Neural crest cell (in vitro differentiated cells): ENCODE results near the gene CNTN4. TPM values are rescaled to one million over a fixed set of nuclear protein-coding genes. Genes with fewer than 3 reads are reported as not detected.

Experiments
- DNase-seq: peaks from one replicate; pipeline ENCODE4 v3.0.0; 2021; ENCODE audit warnings: low read depth, mixed read lengths, low spot score
- H3K27ac Mint-ChIP-seq: one replicate; pipeline ENCODE4 v1.8.0; 2021; ENCODE audit warnings: mild to moderate bottlenecking, mixed read lengths; ENCODE audit not compliant: unreplicated experiment
- H3K27me3 Mint-ChIP-seq: 2 replicates; pipeline ENCODE4 v1.8.0; 2021; ENCODE audit warnings: low read depth, mild to moderate bottlenecking, mixed read lengths
- H3K36me3 Mint-ChIP-seq: 2 replicates; pipeline ENCODE4 v1.8.0; 2021; ENCODE audit warnings: low read depth, mild to moderate bottlenecking, mixed read lengths
- H3K4me1 Mint-ChIP-seq: 2 replicates; pipeline ENCODE4 v1.8.0; 2021; ENCODE audit warnings: mixed read lengths
- H3K4me3 Mint-ChIP-seq: one replicate; pipeline ENCODE4 v1.8.0; 2021; ENCODE audit warnings: mild to moderate bottlenecking, mixed read lengths
- H3K9me3 Mint-ChIP-seq: 2 replicates; pipeline ENCODE4 v1.8.0; 2021; ENCODE audit warnings: mixed read lengths
- total RNA-seq: library from RNA; stranded (reverse); gene quantifications from 2 replicates; pipeline ENCODE4 v1.2.1, GENCODE V29; 2021
- TF ChIP-seq, protein P1 (sequence below): fragments of 200-600 bp; sonication (generic); conservative IDR thresholded peaks from 2 replicates; pipeline ENCODE4 v1.5.0; 2021; ENCODE audit warnings: antibody characterized with exemption, mild to moderate bottlenecking

CNTN4 gene
- total RNA-seq, 1 donor from 2014 or later, result 2.9 TPM

DNA sequence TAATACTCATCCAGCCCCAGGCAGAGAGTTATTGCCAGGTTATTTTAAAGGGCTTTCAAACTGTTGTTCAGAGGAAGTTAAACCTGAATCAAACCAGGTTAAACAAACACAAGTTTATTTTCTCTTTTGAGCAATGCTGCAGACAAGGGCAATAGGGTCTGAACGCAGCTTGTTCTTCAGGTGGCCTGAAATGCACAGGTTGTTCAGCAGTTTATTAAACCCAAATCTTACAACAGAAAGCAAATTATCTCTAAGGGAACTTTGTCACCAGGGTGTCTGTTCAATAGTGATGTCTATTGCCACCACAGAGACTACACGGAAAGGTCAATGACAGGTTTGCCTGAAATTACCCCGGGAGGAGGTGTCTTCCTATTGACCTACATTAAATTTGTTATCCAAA is 877.5 kb downstream of the CNTN4 start:
- DNase-seq, result no peak
- Mint-ChIP-seq H3K4me1 (peaks cover 5% of the 10 kb centered on the region), H3K4me3 (no peak overlapping the region), H3K9me3 (no peaks in the 10 kb centered on the region), H3K27ac (no peak overlapping the region), H3K27me3 (no peaks in the 10 kb centered on the region), H3K36me3 (no peaks in the 10 kb centered on the region)
- TF ChIP-seq, protein P1, sequence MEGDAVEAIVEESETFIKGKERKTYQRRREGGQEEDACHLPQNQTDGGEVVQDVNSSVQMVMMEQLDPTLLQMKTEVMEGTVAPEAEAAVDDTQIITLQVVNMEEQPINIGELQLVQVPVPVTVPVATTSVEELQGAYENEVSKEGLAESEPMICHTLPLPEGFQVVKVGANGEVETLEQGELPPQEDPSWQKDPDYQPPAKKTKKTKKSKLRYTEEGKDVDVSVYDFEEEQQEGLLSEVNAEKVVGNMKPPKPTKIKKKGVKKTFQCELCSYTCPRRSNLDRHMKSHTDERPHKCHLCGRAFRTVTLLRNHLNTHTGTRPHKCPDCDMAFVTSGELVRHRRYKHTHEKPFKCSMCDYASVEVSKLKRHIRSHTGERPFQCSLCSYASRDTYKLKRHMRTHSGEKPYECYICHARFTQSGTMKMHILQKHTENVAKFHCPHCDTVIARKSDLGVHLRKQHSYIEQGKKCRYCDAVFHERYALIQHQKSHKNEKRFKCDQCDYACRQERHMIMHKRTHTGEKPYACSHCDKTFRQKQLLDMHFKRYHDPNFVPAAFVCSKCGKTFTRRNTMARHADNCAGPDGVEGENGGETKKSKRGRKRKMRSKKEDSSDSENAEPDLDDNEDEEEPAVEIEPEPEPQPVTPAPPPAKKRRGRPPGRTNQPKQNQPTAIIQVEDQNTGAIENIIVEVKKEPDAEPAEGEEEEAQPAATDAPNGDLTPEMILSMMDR, result no peak

DNA sequence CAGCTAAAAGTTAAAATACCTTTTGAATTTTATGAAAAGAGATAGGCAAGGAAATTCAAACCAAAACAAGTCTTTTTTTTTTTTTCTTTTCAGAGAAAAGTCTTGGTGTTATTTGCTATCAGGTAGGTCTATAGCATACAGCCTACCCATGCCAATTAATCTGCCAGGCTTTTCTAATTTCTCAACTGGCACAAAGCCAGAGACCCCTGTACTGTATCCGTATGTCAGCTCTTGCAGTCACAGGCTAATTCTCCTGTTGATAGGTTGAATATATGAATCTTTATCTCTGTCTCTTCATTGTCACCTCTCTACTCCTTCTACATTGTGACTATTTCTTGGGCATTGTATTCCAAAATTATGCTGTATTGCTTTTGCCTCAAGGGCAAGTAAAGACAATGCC is 878.1 kb downstream of the CNTN4 start:
- Mint-ChIP-seq H3K36me3 (no peaks in the 10 kb centered on the region), H3K27me3 (no peaks in the 10 kb centered on the region), H3K4me3 (no peak overlapping the region), H3K27ac (no peak overlapping the region), H3K4me1 (peaks cover 5% of the 10 kb centered on the region), H3K9me3 (no peaks in the 10 kb centered on the region)
- TF ChIP-seq, protein P1, result no peak
- no peak for DNase-seq

DNA sequence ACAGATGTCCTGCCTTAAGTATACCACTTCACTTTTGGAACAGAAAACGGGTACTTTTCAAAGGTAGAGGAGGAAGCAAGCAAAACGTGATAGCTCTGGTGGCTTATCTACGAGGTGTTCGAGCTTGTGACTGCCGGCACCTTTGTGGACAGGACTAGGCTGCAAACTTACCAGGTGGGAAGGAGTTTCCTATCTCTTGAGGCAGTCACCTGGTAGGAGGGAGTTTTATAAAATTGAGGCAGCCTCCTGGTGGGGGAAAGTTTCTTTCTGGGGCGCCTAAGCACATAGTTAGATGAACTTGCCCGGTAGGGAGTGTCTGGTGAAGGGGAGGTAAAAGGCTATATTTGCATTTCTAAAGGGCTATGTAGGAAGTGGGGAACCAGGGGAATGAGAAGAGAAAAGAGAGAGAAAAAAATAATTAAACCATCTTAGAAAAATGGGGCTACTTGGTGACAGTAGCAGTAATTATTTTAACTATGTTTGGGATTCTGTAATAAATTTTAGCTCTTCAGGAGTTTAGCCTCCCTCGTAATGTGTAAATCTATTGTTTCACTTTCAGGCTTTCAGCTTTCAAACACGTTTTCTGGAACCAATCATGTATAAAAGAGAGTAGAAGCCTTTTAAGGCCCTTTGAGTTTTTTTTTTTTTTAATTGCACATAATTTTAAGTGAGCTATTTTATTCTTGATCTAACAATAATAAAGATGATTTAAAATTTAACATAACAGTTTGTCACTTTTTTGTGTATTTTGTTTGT is 880.5 kb downstream of the CNTN4 start:
- no peak overlapping the region for H3K4me3 Mint-ChIP-seq
- H3K9me3 Mint-ChIP-seq, result no peaks in the 10 kb centered on the region
- H3K27ac Mint-ChIP-seq, result no peak overlapping the region
- H3K27me3 Mint-ChIP-seq, result no peaks in the 10 kb centered on the region
- peaks cover 5% of the 10 kb centered on the region for H3K4me1 Mint-ChIP-seq
- H3K36me3 Mint-ChIP-seq, result no peaks in the 10 kb centered on the region
- no peak for DNase-seq
- TF ChIP-seq, protein P1, result no peak

DNA sequence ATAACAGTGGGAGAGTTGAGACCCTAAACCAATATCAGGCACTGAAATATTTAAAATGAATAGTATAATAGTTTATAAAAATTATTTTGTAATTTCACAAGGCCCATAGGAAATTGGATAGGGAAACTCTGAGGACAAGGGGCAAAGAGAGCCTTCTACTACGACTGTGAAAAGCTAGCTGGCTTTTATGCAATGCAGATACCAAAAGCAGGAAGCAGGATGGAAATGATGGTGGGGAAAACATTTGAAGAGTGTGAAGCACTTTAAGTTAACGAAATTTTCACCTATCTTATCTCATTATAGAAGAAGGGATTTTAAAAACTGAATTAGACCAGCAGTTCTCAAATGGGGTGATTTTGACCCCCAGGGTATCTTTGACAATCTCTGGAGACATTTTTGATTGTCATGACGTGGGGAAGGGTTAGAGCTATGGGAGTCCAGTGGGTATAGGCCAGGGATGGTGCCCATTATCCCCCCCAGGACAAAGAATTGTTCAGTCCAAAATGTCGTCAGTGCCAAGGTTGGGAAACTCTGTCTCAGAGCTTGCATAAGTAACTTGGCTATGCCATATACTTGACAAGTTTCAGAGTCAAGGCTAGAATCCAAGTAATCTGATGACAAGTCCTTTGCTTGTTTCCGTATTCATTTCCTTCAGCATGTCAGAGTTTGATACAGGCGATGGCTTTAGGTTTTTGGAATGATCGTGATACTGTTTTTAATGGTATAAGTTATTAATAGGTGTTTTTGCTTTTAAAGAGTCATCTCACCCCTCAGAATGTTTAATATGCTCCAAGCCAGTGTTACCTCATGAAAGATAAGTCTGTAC is 885.6 kb downstream of the CNTN4 start:
- Mint-ChIP-seq H3K36me3 (no peaks in the 10 kb centered on the region), H3K4me3 (no peak overlapping the region), H3K27ac (no peak overlapping the region), H3K9me3 (no peaks in the 10 kb centered on the region), H3K4me1 (peaks cover 2% of the 10 kb centered on the region), H3K27me3 (no peaks in the 10 kb centered on the region)
- no peak for DNase-seq
- TF ChIP-seq, protein P1, result no peak

DNA sequence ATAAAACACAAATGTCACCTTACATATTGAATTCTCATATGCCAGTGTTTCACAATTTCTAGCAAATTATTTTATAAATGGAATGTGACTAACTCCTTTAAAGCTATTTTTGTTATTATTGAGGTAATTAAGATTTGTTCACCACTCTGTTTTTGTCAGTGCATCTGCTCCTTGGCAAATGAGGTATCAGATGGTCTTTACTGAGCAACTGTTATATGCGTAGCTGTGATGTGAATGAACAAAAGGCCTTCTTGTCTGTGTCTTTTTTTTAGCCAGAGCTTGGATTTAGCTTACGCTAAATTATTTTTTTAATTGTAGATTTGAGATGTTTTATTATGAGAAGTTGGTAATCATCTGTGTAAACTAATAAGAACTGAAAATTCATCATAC is 886.2 kb downstream of the CNTN4 start:
- Mint-ChIP-seq H3K27ac (no peak overlapping the region), H3K4me3 (no peak overlapping the region), H3K9me3 (no peaks in the 10 kb centered on the region), H3K27me3 (no peaks in the 10 kb centered on the region), H3K36me3 (no peaks in the 10 kb centered on the region), H3K4me1 (no peaks in the 10 kb centered on the region)
- TF ChIP-seq, protein P1, result no peak
- DNase-seq, result no peak
